PFSK-1 (cell line): Measurements from ENCODE around the gene NRXN3.

Source experiments
- FOXP2 ChIP-seq: optimal IDR thresholded peaks from 2 replicates; pipeline ENCODE3; 2011; ENCODE audit warnings: borderline replicate concordance, control low read depth, inconsistent platforms; ENCODE audit not compliant: insufficient read depth; ENCODE audit errors: extremely low read length, extremely low read depth
- POLR2AphosphoS5 ChIP-seq: IDR thresholded peaks from 2 replicates; pipeline ENCODE4 v1.6.1; 2012; ENCODE audit warnings: low read depth, mild to moderate bottlenecking, control low read depth, low read length, moderate library complexity
- REST ChIP-seq, 2 experiments: IDR thresholded peaks; 2 replicates each; pipeline versions ENCODE4 v1.6.1 to v1.8.0; 2011 to 2012; ENCODE audit warnings: low read depth in 2 of 2, low read length in 2 of 2, control low read depth in 1 of 2, inconsistent platforms in 1 of 2, mild to moderate bottlenecking in 1 of 2, moderate library complexity in 1 of 2; ENCODE audit not compliant: insufficient read depth in 1 of 2
- SIN3A ChIP-seq: IDR thresholded peaks from 2 replicates; pipeline ENCODE4 v1.6.1; 2012; ENCODE audit warnings: mild to moderate bottlenecking, low read length, moderate library complexity, borderline replicate concordance; ENCODE audit not compliant: insufficient read depth
- TAF1 ChIP-seq: IDR thresholded peaks from 2 replicates; pipeline ENCODE4 v1.6.1; 2012; ENCODE audit warnings: low read length, control low read depth, borderline replicate concordance; ENCODE audit not compliant: insufficient read depth

NRXN3 gene

GRCh38 chr14:78129375-78129774, 40.8 kb upstream of the NRXN3 start:
- TF ChIP-seq POLR2AphosphoS5: no peak

DNA sequence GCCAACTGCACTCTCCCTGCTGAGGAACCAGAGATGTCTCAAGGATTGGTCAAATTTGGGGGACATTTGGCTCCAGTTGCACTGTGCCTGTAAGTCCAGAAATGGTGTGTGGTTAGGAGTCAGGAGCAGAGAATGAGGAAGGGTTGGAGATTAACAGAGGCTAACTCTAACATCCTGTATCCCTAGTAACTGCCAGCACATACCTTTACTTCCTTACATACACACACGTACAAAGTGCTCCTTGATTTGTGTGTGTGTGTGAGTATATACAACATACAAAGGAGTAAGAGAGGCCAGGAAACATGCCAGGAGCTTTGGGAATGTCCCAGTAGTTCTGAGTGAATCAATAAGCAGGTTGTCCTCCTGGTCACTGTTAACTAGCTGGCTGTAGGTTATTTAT, 39.8 kb upstream of the NRXN3 start:
- TF ChIP-seq POLR2AphosphoS5 (no peak), TAF1 (no peak), FOXP2 (no peak), REST (IDR thresholded peaks at IDR 0.05; ENCODE audit: insufficient read depth in 1 of 2, low read depth in 2 of 2, low read length in 2 of 2) (no peak), SIN3A (no peak)

DNA sequence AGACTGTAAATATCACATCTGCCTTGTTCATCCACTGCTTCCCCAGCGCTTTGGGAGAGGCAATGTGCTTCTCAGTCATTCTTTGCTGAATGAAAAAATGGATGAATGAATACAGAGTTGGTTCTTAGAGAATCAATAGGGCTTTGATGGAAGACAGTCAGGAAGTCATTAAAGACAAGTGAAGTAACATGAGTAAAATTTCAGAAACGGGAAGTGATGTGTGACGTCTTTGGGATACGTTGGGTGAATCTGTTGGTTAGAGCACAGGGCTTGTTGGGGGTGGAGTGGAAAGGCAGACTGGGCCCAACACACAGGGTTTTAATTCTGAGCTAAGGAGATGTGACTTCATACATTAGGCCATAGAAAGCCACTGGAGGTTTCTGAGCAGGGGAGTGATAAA, 39.0 kb upstream of the NRXN3 start:
- TF ChIP-seq REST (IDR thresholded peaks at IDR 0.05; ENCODE audit: insufficient read depth in 1 of 2, low read depth in 2 of 2, low read length in 2 of 2) (no peak), FOXP2 (no peak), TAF1 (no peak), SIN3A (no peak), POLR2AphosphoS5 (no peak)

- TF ChIP-seq REST (IDR thresholded peaks at IDR 0.05; ENCODE audit: insufficient read depth in 1 of 2, low read depth in 2 of 2, low read length in 2 of 2) (no peak), TAF1 (no peak), FOXP2 (no peak), SIN3A (no peak), POLR2AphosphoS5 (no peak)
Observed at GRCh38 chr14:78131616-78132015, 38.6 kb upstream of the NRXN3 start.

DNA sequence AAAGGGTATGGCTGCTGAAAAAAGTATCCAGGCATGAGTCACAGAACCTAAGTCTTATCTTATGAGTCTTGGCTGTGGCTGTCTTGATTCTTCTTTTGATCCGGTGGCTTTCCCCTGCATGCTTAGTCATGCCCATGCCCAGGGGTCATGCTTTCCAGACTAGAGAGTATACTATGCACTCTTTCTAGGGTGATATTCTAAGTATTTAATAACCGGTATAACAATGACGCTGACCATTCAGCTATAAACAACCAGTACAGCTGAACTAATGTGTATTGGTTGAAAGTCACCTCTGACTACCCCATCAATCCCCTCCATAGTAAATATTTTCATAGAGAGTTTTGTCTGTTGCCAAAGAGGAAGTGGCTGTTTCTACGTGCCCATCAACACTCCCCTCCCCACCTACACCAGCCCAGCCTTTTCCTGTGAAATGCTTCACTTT, 34.7 kb upstream of the NRXN3 start:
- no peak for TF ChIP-seq SIN3A
- TF ChIP-seq POLR2AphosphoS5: no peak
- no peak for TF ChIP-seq FOXP2
- no peak for TF ChIP-seq TAF1
- TF ChIP-seq REST (IDR thresholded peaks at IDR 0.05; ENCODE audit: insufficient read depth in 1 of 2, low read depth in 2 of 2, low read length in 2 of 2): no peak

- no peak for TF ChIP-seq TAF1
- no peak for TF ChIP-seq SIN3A
- no peak for TF ChIP-seq FOXP2
- no peak for TF ChIP-seq REST (IDR thresholded peaks at IDR 0.05; ENCODE audit: insufficient read depth in 1 of 2, low read depth in 2 of 2, low read length in 2 of 2)
- no peak for TF ChIP-seq POLR2AphosphoS5
Observed at GRCh38 chr14:78136695-78137094, 33.5 kb upstream of the NRXN3 start.
